CD4-positive, alpha-beta T cell treated with Interleukin-17A for 4 hours (primary cell): ENCODE data around the gene SOD3.

ENCODE experiments used
- DNase-seq: peaks from one replicate; pipeline ENCODE4 v3.0.0-alpha.2; 2020; ENCODE audit warnings: mixed read lengths

The SOD3 gene

GRCh38 chr4:24845902-24846301 lies 50.5 kb downstream of the SOD3 start:
- no peak for DNase-seq

- DNase-seq = no peak
Measured at GRCh38 chr4:24846716-24847115, 51.3 kb downstream of the SOD3 start.

GRCh38 chr4:24849351-24849750 lies 54.0 kb downstream of the SOD3 start:
- no peak for DNase-seq

GRCh38 chr4:24849756-24850155 lies 54.4 kb downstream of the SOD3 start:
- no peak for DNase-seq
